WTC11 (cell line): ENCODE measurements around the gene SEMA4D. TPM values are rescaled to one million over a fixed set of nuclear protein-coding genes. Genes with fewer than 3 reads are reported as not detected.

ENCODE experiments used
- ATAC-seq: fragments of 200-7000 bp; cut with Tn5 transposase; 2 replicates; pipeline ENCODE4 v1.10.0; 2021; ENCODE audit warnings: mild to moderate bottlenecking, moderate library complexity
- CTCF ChIA-PET: fragments of 300-600 bp; sonication (Branson Sonifier 250); formaldehyde crosslinking; loops from one replicate; lab custom pipeline; 2021; ENCODE audit warnings: antibody characterized with exemption; lab: Charles Lee
- POLR2A ChIA-PET: fragments of 350-600 bp; sonication (Branson Sonifier 250); formaldehyde crosslinking; loops from one replicate; lab custom pipeline; 2021; ENCODE audit warnings: antibody characterized with exemption; lab: Charles Lee
- DNase-seq: peaks from one replicate; pipeline ENCODE4 v3.0.0; 2021; ENCODE audit warnings: low spot score
- H3K27ac Mint-ChIP-seq: 2 replicates; pipeline ENCODE4 v1.8.0; 2021; ENCODE audit warnings: mixed read lengths
- H3K27me3 Mint-ChIP-seq: 2 replicates; pipeline ENCODE4 v1.8.0; 2021; ENCODE audit warnings: low read depth, mild to moderate bottlenecking, moderate library complexity, mixed read lengths
- H3K36me3 Mint-ChIP-seq: 2 replicates; pipeline ENCODE4 v1.8.0; 2021; ENCODE audit warnings: mixed read lengths
- H3K4me1 Mint-ChIP-seq: 2 replicates; pipeline ENCODE4 v1.8.0; 2022; ENCODE audit warnings: mixed read lengths
- H3K4me3 Mint-ChIP-seq: 2 replicates; pipeline ENCODE4 v1.8.0; 2021; ENCODE audit warnings: mild to moderate bottlenecking, moderate library complexity, mixed read lengths
- H3K9me3 Mint-ChIP-seq: 2 replicates; pipeline ENCODE4 v1.8.0; 2021; ENCODE audit warnings: mixed read lengths
- AR ChIP-seq: fragments of 250-450 bp; sonication (Bioruptor Pico); IDR thresholded peaks from 2 replicates; pipeline ENCODE4 v1.9.0; 2021; ENCODE audit warnings: mild to moderate bottlenecking
- ARID4B ChIP-seq: sonication (generic); formaldehyde crosslinking; IDR thresholded peaks from 2 replicates; pipeline ENCODE4 v1.8.0; 2023; ENCODE audit warnings: missing genetic modification reagents, mild to moderate bottlenecking, borderline replicate concordance
- CBFB ChIP-seq: sonication (generic); formaldehyde crosslinking; IDR thresholded peaks from 2 replicates; pipeline ENCODE4 v1.8.1; 2022; ENCODE audit warnings: mild to moderate bottlenecking, low read depth, missing genetic modification reagents
- FOXJ3 ChIP-seq: sonication (generic); formaldehyde crosslinking; IDR thresholded peaks from 2 replicates; pipeline ENCODE4 v1.9.0; 2021; ENCODE audit warnings: missing genetic modification reagents, mild to moderate bottlenecking, borderline replicate concordance
- GTF2I ChIP-seq: fragments of 250-450 bp; sonication (Bioruptor Pico); conservative IDR thresholded peaks from 2 replicates; pipeline ENCODE4 v1.4.0; 2021; ENCODE audit warnings: mild to moderate bottlenecking
- HMGA2 ChIP-seq: fragments of 250-450 bp; sonication (Bioruptor Pico); IDR thresholded peaks from 2 replicates; pipeline ENCODE4 v1.4.0; 2021; ENCODE audit warnings: mild to moderate bottlenecking, moderate library complexity
- MXD4 ChIP-seq: fragments of 250-450 bp; sonication (Bioruptor Pico); IDR thresholded peaks from 2 replicates; pipeline ENCODE4 v1.8.0; 2021; ENCODE audit warnings: mild to moderate bottlenecking, moderate library complexity, borderline replicate concordance
- NFYB ChIP-seq: sonication (generic); formaldehyde crosslinking; conservative IDR thresholded peaks from 2 replicates; pipeline ENCODE4 v1.8.0; 2022; ENCODE audit warnings: low read depth, missing genetic modification reagents
- NR1H2 ChIP-seq: sonication (generic); formaldehyde crosslinking; IDR thresholded peaks from 2 replicates; pipeline ENCODE4 v1.9.0; 2021; ENCODE audit warnings: mild to moderate bottlenecking, moderate library complexity, missing genetic modification reagents
- SMAD4 ChIP-seq: sonication (generic); formaldehyde crosslinking; IDR thresholded peaks from 2 replicates; pipeline ENCODE4 v1.8.0; 2022; ENCODE audit warnings: mild to moderate bottlenecking, missing genetic modification reagents
- SP1 ChIP-seq: sonication (generic); formaldehyde crosslinking; conservative IDR thresholded peaks from 2 replicates; pipeline ENCODE4 v1.8.1; 2022; ENCODE audit warnings: missing genetic modification reagents
- TEAD1 ChIP-seq: sonication (generic); formaldehyde crosslinking; IDR thresholded peaks from 2 replicates; pipeline ENCODE4 v1.8.0; 2022; ENCODE audit warnings: mild to moderate bottlenecking, missing genetic modification reagents
- TP53 ChIP-seq: sonication (generic); formaldehyde crosslinking; IDR thresholded peaks from 2 replicates; pipeline ENCODE4 v1.8.1; 2023; ENCODE audit warnings: mild to moderate bottlenecking, missing genetic modification reagents
- USF2 ChIP-seq: sonication (generic); formaldehyde crosslinking; IDR thresholded peaks from 2 replicates; pipeline ENCODE4 v1.8.1; 2023; ENCODE audit warnings: mild to moderate bottlenecking, missing genetic modification reagents, moderate library complexity
- ZNF138 ChIP-seq: sonication (generic); formaldehyde crosslinking; conservative IDR thresholded peaks from 2 replicates; pipeline ENCODE4 v1.8.1; 2022; ENCODE audit warnings: mild to moderate bottlenecking, moderate library complexity, missing genetic modification reagents
- ZNF219 ChIP-seq: sonication (generic); formaldehyde crosslinking; IDR thresholded peaks from 2 replicates; pipeline ENCODE4 v1.8.0; 2023; ENCODE audit warnings: missing genetic modification reagents, mild to moderate bottlenecking, borderline replicate concordance
- ZNF263 ChIP-seq: sonication (generic); formaldehyde crosslinking; IDR thresholded peaks from 2 replicates; pipeline ENCODE4 v1.8.1; 2022; ENCODE audit warnings: low read depth, mild to moderate bottlenecking, moderate library complexity, missing genetic modification reagents
- ZNF423 ChIP-seq: fragments of 250-450 bp; sonication (Bioruptor Pico); IDR thresholded peaks from 2 replicates; pipeline ENCODE4 v2.1.2; 2022; ENCODE audit warnings: mild to moderate bottlenecking, moderate library complexity
- total RNA-seq: library from RNA; stranded (reverse); gene quantifications from 3 replicates; pipeline ENCODE4 v1.2.3, GENCODE V29; 2021
- TF ChIP-seq, protein P1 (sequence below): sonication (generic); formaldehyde crosslinking; IDR thresholded peaks from 2 replicates; pipeline ENCODE4 v1.8.0; 2022; ENCODE audit warnings: mild to moderate bottlenecking, missing genetic modification reagents

Gene SEMA4D
- total RNA-seq, 1 experiment from 2014 or later = 67.8 TPM

- Mint-ChIP-seq H3K9me3 (no peaks in the 10 kb centered on the region), H3K4me3 (no peak overlapping the region), H3K27me3 (no peaks in the 10 kb centered on the region), H3K4me1 (peaks cover 6% of the 10 kb centered on the region), H3K36me3 (peaks cover 37% of the 10 kb centered on the region), H3K27ac (peak overlapping the region; percentile 13; the same call in 1 of the 2 replicates)
- CTCF ChIA-PET = interaction anchor here (2.4 kb wide), 1 partner anchor 216 kb away, joined by 7 read pairs; no protein-coding TSS in a partner anchor
- TF ChIP-seq, protein P1, sequence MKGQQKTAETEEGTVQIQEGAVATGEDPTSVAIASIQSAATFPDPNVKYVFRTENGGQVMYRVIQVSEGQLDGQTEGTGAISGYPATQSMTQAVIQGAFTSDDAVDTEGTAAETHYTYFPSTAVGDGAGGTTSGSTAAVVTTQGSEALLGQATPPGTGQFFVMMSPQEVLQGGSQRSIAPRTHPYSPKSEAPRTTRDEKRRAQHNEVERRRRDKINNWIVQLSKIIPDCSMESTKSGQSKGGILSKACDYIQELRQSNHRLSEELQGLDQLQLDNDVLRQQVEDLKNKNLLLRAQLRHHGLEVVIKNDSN (CRISPR knock-in tag) = no peak
- no peak for TF ChIP-seq AR (CRISPR knock-in tag)
- no peak for TF ChIP-seq FOXJ3 (CRISPR knock-in tag)
- TF ChIP-seq MXD4 (CRISPR knock-in tag) = no peak
- TF ChIP-seq SP1 (CRISPR knock-in tag) = no peak
- TF ChIP-seq ZNF219 (CRISPR knock-in tag) = no peak
- TF ChIP-seq SMAD4 (CRISPR knock-in tag) = no peak
- TF ChIP-seq CBFB (CRISPR knock-in tag) = no peak
- no peak for TF ChIP-seq ZNF263 (CRISPR knock-in tag)
- TF ChIP-seq ARID4B (CRISPR knock-in tag) = no peak
- TF ChIP-seq ZNF423 (CRISPR knock-in tag) = no peak
- no peak for TF ChIP-seq NR1H2 (CRISPR knock-in tag)
- TF ChIP-seq TP53 (CRISPR knock-in tag) = no peak
- TF ChIP-seq NFYB = no peak
- TF ChIP-seq TEAD1 (CRISPR knock-in tag) = no peak
- TF ChIP-seq ZNF138 (CRISPR knock-in tag) = no peak
- no peak for TF ChIP-seq HMGA2
- TF ChIP-seq GTF2I (CRISPR knock-in tag) = no peak
- ATAC-seq (no peak), DNase-seq (no peak)
- POLR2A ChIA-PET = no interaction called here
Observed at GRCh38 chr9:89376741-89377351, 121.1 kb downstream of the SEMA4D start.

DNA sequence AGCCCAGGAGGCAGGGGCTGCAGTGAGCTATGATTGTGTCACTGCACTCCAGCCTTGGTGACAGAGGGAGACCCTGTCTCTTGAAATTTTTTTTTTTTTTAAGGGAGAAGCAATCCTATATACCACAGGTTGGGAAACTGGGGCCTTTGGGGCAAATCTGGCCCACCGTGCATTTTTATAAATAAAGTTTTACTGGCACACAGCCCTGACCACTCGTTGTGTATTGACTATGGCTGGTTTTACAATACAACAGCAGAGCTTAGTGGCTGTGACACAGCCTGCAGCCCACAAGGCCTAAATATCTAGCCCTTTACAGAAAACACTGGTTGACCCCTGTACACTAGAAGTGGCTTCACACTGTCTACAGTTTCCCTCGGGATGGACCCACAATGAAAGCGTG is 121.6 kb downstream of the SEMA4D start:
- Mint-ChIP-seq H3K27me3 (no peaks in the 10 kb centered on the region), H3K4me3 (no peak overlapping the region), H3K9me3 (no peaks in the 10 kb centered on the region), H3K36me3 (peaks cover 33% of the 10 kb centered on the region), H3K27ac (no peak overlapping the region), H3K4me1 (peaks cover 6% of the 10 kb centered on the region)
- ChIA-PET CTCF (interaction anchor here (1.5 to 2.4 kb wide), 2 partner anchors 173 to 217 kb away, joined by 7 to 13 read pairs; no protein-coding TSS in a partner anchor), POLR2A (no interaction called here)
- ATAC-seq = no peak
- no peak for DNase-seq
- no peak for TF ChIP-seq USF2
